Left colon (tissue), 2 donors: Measurements from ENCODE around the gene PSEN2. TPM values are rescaled to one million over a fixed set of nuclear protein-coding genes. Genes with fewer than 3 reads are reported as not detected.
"Not testable (repeated sequence)": the region's sequence is repeated elsewhere in the genome, so short reads cannot be mapped to it uniquely, and the experiment has no call there.

ENCODE experiments used
- ATAC-seq: fragments of 200-7000 bp; cut with Tn5 transposase; one replicate; pipeline ENCODE4 v1.9.1; 2020; ENCODE audit warnings: mild to moderate bottlenecking, moderate library complexity
- DNase-seq, 2 donors: peaks; one replicate each; pipeline ENCODE4 v3.0.0-alpha.2; 2020
- intact Hi-C, 2 donors: fragments of 100-400 bp; cut with DNase I in 1 of 2; cut with micrococcal nuclease in 1 of 2; formaldehyde crosslinking; loops; one replicate each; pipeline versions ENCODE4 v1.11.2 to v1.14.0; 2022; cut with DNase I, micrococcal nuclease
- total RNA-seq, 2 donors: library from RNA; stranded (reverse); fragmentation: NEBNext Ultra II Directional; extraction: Animal tissue kit (Norgen Biotek cat#: 25700); gene quantifications; one replicate each; pipeline ENCODE4 v1.2.1, GENCODE V29; 2021
- donor health status: DM: no; HTN: no; CAD: no.
- donor health status: DM: yes; HTN: yes; CAD: no.

PSEN2 gene
- total RNA-seq, 2 donors from 2014 or later = 27.0 to 28.7 TPM

- intact Hi-C loops = no loop called here
- DNase-seq = no peak
- ATAC-seq = no peak
Observed at GRCh38 chr1:226898246-226898645, 27.8 kb downstream of the PSEN2 start.

- intact Hi-C loops = no loop called here
- DNase-seq (no peak), ATAC-seq (no peak)
Observed at GRCh38 chr1:226901421-226901820, 31.0 kb downstream of the PSEN2 start.

GRCh38 chr1:226902601-226903000, 32.2 kb downstream of the PSEN2 start:
- intact Hi-C loops = no loop called here
- DNase-seq = no peak
- no peak for ATAC-seq

GRCh38 chr1:226903819-226904716, 33.7 kb downstream of the PSEN2 start:
- DNase-seq (peak in 1 of 2 donors; percentile 53), ATAC-seq (no peak)
- intact Hi-C loops = no loop called here

- ATAC-seq = no peak
- DNase-seq = no peak
- intact Hi-C loops = no loop called here
Observed at GRCh38 chr1:226904772-226905171, 34.4 kb downstream of the PSEN2 start.

- ATAC-seq (no peak), DNase-seq (no peak)
- intact Hi-C loops = no loop called here
Observed at GRCh38 chr1:226908419-226908818, 38.0 kb downstream of the PSEN2 start.

GRCh38 chr1:226908913-226909312, 38.5 kb downstream of the PSEN2 start:
- no peak for DNase-seq
- intact Hi-C loops = no loop called here
- no peak for ATAC-seq

GRCh38 chr1:226912587-226913176, 42.3 kb downstream of the PSEN2 start:
- ATAC-seq = peak; percentile 86
- peak; percentile 70 to 74 for DNase-seq
- intact Hi-C loops = loop anchor here in 1 of 2 donors (10.0 kb wide), 1 partner anchor 522 kb away; no protein-coding TSS in a partner anchor

GRCh38 chr1:226915672-226915995, 45.2 kb downstream of the PSEN2 start:
- DNase-seq (no peak), ATAC-seq (peak; percentile 58)
- intact Hi-C loops = loop anchor here in 1 of 2 donors (10.0 kb wide), 1 partner anchor 519 kb away; no protein-coding TSS in a partner anchor

- DNase-seq (no peak), ATAC-seq (no peak)
- intact Hi-C loops = loop anchor here in 1 of 2 donors (10.0 kb wide), 1 partner anchor 518 kb away; no protein-coding TSS in a partner anchor
Observed at GRCh38 chr1:226916497-226916896, 46.1 kb downstream of the PSEN2 start.

GRCh38 chr1:226919587-226919986, 49.2 kb downstream of the PSEN2 start:
- DNase-seq (no peak), ATAC-seq (no peak)
- intact Hi-C loops = loop anchor here in 1 of 2 donors (10.0 kb wide), 1 partner anchor 515 kb away; no protein-coding TSS in a partner anchor

GRCh38 chr1:226919995-226920394, 49.6 kb downstream of the PSEN2 start:
- ATAC-seq = no peak
- no peak for DNase-seq
- intact Hi-C loops = loop anchor here in 1 of 2 donors (10.0 kb wide), 1 partner anchor 515 kb away; no protein-coding TSS in a partner anchor

GRCh38 chr1:226920446-226920894, 50.1 kb downstream of the PSEN2 start:
- no peak for DNase-seq
- ATAC-seq = no peak
- intact Hi-C loops = no loop called here

GRCh38 chr1:226921504-226921903, 51.1 kb downstream of the PSEN2 start:
- ATAC-seq = no peak
- DNase-seq = no peak
- intact Hi-C loops = no loop called here

GRCh38 chr1:226929260-226930111, 59.1 kb downstream of the PSEN2 start:
- ATAC-seq, DNase-seq, intact Hi-C loops: not testable (repeated sequence)

- intact Hi-C loops = no loop called here
- no peak for ATAC-seq
- DNase-seq = no peak
Observed at GRCh38 chr1:226934483-226935237, 64.2 kb downstream of the PSEN2 start.

- peak; percentile 36 for ATAC-seq
- intact Hi-C loops = no loop called here
- DNase-seq = peak in 1 of 2 donors; percentile 42
Observed at GRCh38 chr1:226937940-226938725, 67.7 kb downstream of the PSEN2 start.
